Rectal smooth muscle tissue (tissue), 1 donor: ENCODE results near the gene VMAC.
A peak's percentile ranks its signal among the peaks of the same experiment; 100 is the strongest.

Experiments used
- H3K27ac ChIP-seq: one replicate; pipeline ENCODE4 v1.7.0; 2013; ENCODE audit warnings: low read depth, low read length, inconsistent platforms
- H3K27me3 ChIP-seq: one replicate; pipeline ENCODE4 v1.7.0; 2013; ENCODE audit warnings: low read length; ENCODE audit not compliant: control insufficient read depth, insufficient read depth
- H3K36me3 ChIP-seq: one replicate; pipeline ENCODE4 v1.7.0; 2013; ENCODE audit warnings: low read length; ENCODE audit not compliant: control insufficient read depth, insufficient read depth
- H3K4me1 ChIP-seq: one replicate; pipeline ENCODE4 v1.7.0; 2013; ENCODE audit warnings: low read length; ENCODE audit not compliant: control insufficient read depth, insufficient read depth
- H3K4me3 ChIP-seq: one replicate; pipeline ENCODE4 v1.7.0; 2013; ENCODE audit warnings: low read length
- H3K9ac ChIP-seq: one replicate; pipeline ENCODE4 v1.7.0; 2013; ENCODE audit warnings: low read length

The VMAC gene

DNA sequence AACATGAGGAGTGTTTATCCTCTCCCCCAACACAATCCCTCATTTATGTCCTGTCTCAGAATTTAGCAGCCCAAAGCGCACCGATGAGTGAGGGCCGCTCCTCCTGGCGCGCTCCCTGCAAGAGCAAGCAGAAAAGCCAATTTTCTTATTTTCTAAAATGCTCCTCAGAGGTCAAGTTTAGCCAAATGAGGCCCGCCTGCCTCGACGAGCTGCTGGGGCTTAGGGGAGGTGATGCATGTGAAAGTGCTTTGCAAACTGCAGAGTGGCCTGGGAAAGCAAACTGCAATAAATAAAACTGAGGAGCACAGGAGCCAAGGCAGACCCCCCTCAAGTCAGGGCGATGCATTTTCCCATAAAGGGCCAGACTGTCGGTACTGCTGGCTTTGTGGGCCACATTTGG, 38.4 kb downstream of the VMAC start:
- Histone ChIP-seq H3K36me3 (peaks cover 10% of the 10 kb centered on the region), H3K27ac (peak overlapping the region; percentile 73), H3K4me1 (peaks cover 33% of the 10 kb centered on the region), H3K9ac (no peak overlapping the region), H3K27me3 (no peaks in the 10 kb centered on the region), H3K4me3 (no peak overlapping the region)

- H3K9ac ChIP-seq = no peak overlapping the region
- H3K27ac ChIP-seq = peak overlapping the region; percentile 73
- no peaks in the 10 kb centered on the region for H3K27me3 ChIP-seq
- peaks cover 10% of the 10 kb centered on the region for H3K36me3 ChIP-seq
- H3K4me3 ChIP-seq = no peak overlapping the region
- peaks cover 37% of the 10 kb centered on the region for H3K4me1 ChIP-seq
Observed at GRCh38 chr19:5943623-5944022, 39.0 kb downstream of the VMAC start.

- H3K27me3 ChIP-seq = no peaks in the 10 kb centered on the region
- H3K4me1 ChIP-seq = peaks cover 65% of the 10 kb centered on the region
- no peak overlapping the region for H3K9ac ChIP-seq
- peak overlapping the region; percentile 88 for H3K27ac ChIP-seq
- H3K4me3 ChIP-seq = peak overlapping the region; percentile 39
- H3K36me3 ChIP-seq = no peaks in the 10 kb centered on the region
Observed at GRCh38 chr19:5947435-5947834, 42.8 kb downstream of the VMAC start.

- H3K36me3 ChIP-seq = no peaks in the 10 kb centered on the region
- H3K4me3 ChIP-seq = no peak overlapping the region
- H3K27ac ChIP-seq = peak overlapping the region; percentile 88
- peaks cover 68% of the 10 kb centered on the region for H3K4me1 ChIP-seq
- H3K27me3 ChIP-seq = no peaks in the 10 kb centered on the region
- no peak overlapping the region for H3K9ac ChIP-seq
Observed at GRCh38 chr19:5948752-5949564, 44.3 kb downstream of the VMAC start.

GRCh38 chr19:5949792-5950305, 45.2 kb downstream of the VMAC start:
- Histone ChIP-seq H3K27ac (peak overlapping the region; percentile 88), H3K9ac (no peak overlapping the region), H3K36me3 (no peaks in the 10 kb centered on the region), H3K4me1 (peaks cover 74% of the 10 kb centered on the region), H3K4me3 (peak overlapping the region; percentile 39), H3K27me3 (no peaks in the 10 kb centered on the region)

- H3K27me3 ChIP-seq = no peaks in the 10 kb centered on the region
- H3K27ac ChIP-seq = no peak overlapping the region
- H3K9ac ChIP-seq = no peak overlapping the region
- H3K36me3 ChIP-seq = no peaks in the 10 kb centered on the region
- peaks cover 76% of the 10 kb centered on the region for H3K4me1 ChIP-seq
- H3K4me3 ChIP-seq = no peak overlapping the region
Observed at GRCh38 chr19:5950741-5951140, 46.1 kb downstream of the VMAC start.

- Histone ChIP-seq H3K4me1 (peaks cover 76% of the 10 kb centered on the region), H3K9ac (no peak overlapping the region), H3K36me3 (no peaks in the 10 kb centered on the region), H3K27me3 (no peaks in the 10 kb centered on the region), H3K4me3 (no peak overlapping the region), H3K27ac (no peak overlapping the region)
Observed at GRCh38 chr19:5951338-5951861, 46.7 kb downstream of the VMAC start.

- H3K4me3 ChIP-seq = no peak overlapping the region
- H3K9ac ChIP-seq = no peak overlapping the region
- no peaks in the 10 kb centered on the region for H3K27me3 ChIP-seq
- H3K4me1 ChIP-seq = peaks cover 77% of the 10 kb centered on the region
- no peaks in the 10 kb centered on the region for H3K36me3 ChIP-seq
- H3K27ac ChIP-seq = peak overlapping the region; percentile 85
Observed at GRCh38 chr19:5952193-5953029, 47.7 kb downstream of the VMAC start.

GRCh38 chr19:5953030-5953589, 48.4 kb downstream of the VMAC start:
- Histone ChIP-seq H3K4me3 (no peak overlapping the region), H3K36me3 (no peaks in the 10 kb centered on the region), H3K9ac (no peak overlapping the region), H3K27ac (peak overlapping the region; percentile 85), H3K27me3 (no peaks in the 10 kb centered on the region), H3K4me1 (peaks cover 70% of the 10 kb centered on the region)

- Histone ChIP-seq H3K27me3 (no peaks in the 10 kb centered on the region), H3K4me3 (peak overlapping the region; percentile 33), H3K9ac (no peak overlapping the region)
Observed at GRCh38 chr19:5953680-5954213, 49.1 kb downstream of the VMAC start.

DNA sequence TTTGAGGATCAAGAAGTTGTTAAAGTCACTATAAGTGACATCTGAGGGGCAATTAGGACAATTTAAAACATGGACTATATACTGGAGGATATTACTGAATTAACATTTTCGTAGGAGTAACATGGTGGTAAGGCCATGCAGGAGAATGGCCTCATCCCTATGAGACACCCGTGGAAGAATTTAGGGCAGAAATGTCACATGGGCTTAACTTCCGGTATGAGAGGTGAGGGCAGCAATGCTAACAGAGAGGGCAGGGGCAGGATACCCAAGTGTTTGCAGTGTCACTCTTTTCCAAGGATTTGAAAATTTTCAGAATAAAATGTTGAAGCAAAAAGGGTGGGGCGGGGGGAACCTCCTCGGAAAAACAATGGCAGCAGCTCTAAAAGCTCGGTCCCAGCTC, 49.6 kb downstream of the VMAC start:
- Histone ChIP-seq H3K27me3 (no peaks in the 10 kb centered on the region), H3K9ac (no peak overlapping the region), H3K27ac (peak overlapping the region; percentile 85), H3K36me3 (no peaks in the 10 kb centered on the region), H3K4me1 (peaks cover 60% of the 10 kb centered on the region), H3K4me3 (peak overlapping the region; percentile 33)

More at GRCh38 chr19:5953680-5954213, 49.1 kb downstream of the VMAC start:
- peaks cover 65% of the 10 kb centered on the region for H3K4me1 ChIP-seq
- H3K36me3 ChIP-seq = no peaks in the 10 kb centered on the region
- peak overlapping the region; percentile 85 for H3K27ac ChIP-seq

- H3K27ac ChIP-seq = peak overlapping the region; percentile 85
- H3K9ac ChIP-seq = no peak overlapping the region
- no peak overlapping the region for H3K4me3 ChIP-seq
- no peaks in the 10 kb centered on the region for H3K36me3 ChIP-seq
- H3K4me1 ChIP-seq = peaks cover 55% of the 10 kb centered on the region
- no peaks in the 10 kb centered on the region for H3K27me3 ChIP-seq
Observed at GRCh38 chr19:5955636-5955935, 50.9 kb downstream of the VMAC start.
